GM19193 (cell line): Measurements from ENCODE around the gene RGS8.

Experiments
- POLR2A ChIP-seq: IDR thresholded peaks from 4 replicates; pipeline ENCODE4 v1.6.1; 2011; ENCODE audit not compliant: insufficient read depth, insufficient read length; ENCODE audit errors: extremely low read depth

RGS8 gene, protein sequence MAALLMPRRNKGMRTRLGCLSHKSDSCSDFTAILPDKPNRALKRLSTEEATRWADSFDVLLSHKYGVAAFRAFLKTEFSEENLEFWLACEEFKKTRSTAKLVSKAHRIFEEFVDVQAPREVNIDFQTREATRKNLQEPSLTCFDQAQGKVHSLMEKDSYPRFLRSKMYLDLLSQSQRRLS

GRCh38 chr1:182684116-182684828 is at the start of gene RGS8:
Gene RGS8 (minus strand): TSS chr1:182684587. CDS start chr1:182669649, 14,938 bp downstream.
- no peak for TF ChIP-seq POLR2A

GRCh38 chr1:182731852-182732575 is 47.6 kb upstream of the RGS8 start:
- no peak for TF ChIP-seq POLR2A

DNA sequence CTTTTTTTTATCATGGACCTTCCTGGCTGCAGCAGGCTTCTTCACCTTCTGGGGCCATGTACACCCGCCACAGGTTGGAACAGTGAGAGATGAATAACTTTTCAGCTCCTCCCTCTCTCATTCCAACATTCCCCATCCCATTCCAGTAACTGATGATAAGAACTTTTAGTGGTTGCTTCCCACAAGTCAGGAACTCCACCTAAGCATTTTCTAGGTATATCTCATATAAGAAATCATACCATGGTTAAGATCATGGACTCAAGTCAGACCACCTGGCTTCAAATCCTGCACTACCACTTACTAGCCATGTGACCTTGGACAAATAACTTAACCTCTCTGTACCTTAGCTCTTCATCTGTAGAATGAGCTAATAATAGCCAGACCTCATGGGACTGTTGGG is 42.5 kb upstream of the RGS8 start:
- no peak for TF ChIP-seq POLR2A

DNA sequence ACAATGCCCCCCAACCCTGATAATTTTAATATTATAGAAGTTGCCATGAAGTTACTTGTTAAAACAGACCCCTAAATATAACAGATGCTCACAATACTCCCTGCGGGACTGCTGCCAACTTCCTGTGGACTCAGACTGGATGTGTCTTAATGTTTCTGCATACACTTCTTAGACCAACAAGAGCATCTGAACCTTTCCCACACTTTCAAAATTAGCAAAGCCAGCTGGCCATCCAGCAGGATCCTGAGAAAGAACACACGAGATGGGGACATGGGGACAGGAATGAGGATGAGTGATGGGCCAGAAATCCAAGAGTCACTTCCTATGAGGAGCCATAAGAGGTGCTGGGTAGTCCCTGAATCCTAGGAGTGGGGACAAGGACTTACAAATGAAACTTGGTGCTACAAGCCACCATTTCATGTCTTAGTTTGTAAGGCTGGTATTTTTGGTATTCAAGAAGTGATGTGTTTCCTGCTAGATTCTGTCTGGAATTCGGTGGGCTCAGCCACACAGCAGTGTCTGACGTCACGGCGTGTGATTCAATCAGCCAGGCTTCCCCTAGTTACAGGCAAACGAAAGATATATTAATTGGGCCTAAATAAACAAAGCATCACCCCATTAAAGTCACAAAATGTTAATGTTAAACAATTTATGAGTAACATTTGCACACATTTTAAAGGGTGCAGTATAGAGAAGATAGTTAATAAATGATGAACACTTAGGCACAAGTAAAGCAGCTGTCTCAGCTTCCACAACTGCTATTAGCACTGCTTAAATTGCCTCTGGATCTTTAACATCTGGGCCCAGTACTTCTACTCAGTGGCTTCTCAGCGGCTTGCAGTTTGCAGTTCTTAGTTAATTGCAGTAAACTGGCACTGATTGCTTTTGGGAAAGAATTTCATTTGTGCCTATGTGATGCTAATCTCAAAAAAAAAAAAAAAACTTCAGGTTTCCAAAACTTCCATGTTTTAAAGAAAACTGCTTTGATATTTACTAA is 41.2 kb upstream of the RGS8 start:
- TF ChIP-seq POLR2A = no peak

- no peak for TF ChIP-seq POLR2A
Measured at GRCh38 chr1:182724215-182724614, 39.8 kb upstream of the RGS8 start.

- no peak for TF ChIP-seq POLR2A
Measured at GRCh38 chr1:182723200-182723599, 38.8 kb upstream of the RGS8 start.

DNA sequence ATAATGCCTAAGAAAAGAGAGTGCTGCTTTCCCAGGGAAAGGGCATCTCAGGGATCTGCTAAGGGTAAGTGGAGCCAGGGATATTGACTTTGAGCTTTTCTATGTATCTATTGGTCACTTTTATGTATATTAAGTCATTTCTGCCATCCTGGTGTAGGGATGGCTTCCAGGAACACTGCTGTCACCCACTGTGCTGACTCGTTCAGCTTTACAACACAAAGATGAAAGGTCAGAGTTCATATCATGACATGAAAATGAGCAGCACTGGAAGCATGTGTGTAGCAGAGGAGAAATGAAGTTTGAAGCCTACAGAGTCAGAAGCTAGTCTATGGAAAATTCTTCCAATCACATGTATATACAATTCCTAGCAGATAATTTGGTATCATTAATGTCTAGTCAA is 37.1 kb upstream of the RGS8 start:
- no peak for TF ChIP-seq POLR2A

- TF ChIP-seq POLR2A = no peak
Measured at GRCh38 chr1:182720463-182720862, 36.1 kb upstream of the RGS8 start.

GRCh38 chr1:182719553-182719952 is 35.2 kb upstream of the RGS8 start:
- no peak for TF ChIP-seq POLR2A

GRCh38 chr1:182718311-182718710 is 33.9 kb upstream of the RGS8 start:
- TF ChIP-seq POLR2A = no peak

DNA sequence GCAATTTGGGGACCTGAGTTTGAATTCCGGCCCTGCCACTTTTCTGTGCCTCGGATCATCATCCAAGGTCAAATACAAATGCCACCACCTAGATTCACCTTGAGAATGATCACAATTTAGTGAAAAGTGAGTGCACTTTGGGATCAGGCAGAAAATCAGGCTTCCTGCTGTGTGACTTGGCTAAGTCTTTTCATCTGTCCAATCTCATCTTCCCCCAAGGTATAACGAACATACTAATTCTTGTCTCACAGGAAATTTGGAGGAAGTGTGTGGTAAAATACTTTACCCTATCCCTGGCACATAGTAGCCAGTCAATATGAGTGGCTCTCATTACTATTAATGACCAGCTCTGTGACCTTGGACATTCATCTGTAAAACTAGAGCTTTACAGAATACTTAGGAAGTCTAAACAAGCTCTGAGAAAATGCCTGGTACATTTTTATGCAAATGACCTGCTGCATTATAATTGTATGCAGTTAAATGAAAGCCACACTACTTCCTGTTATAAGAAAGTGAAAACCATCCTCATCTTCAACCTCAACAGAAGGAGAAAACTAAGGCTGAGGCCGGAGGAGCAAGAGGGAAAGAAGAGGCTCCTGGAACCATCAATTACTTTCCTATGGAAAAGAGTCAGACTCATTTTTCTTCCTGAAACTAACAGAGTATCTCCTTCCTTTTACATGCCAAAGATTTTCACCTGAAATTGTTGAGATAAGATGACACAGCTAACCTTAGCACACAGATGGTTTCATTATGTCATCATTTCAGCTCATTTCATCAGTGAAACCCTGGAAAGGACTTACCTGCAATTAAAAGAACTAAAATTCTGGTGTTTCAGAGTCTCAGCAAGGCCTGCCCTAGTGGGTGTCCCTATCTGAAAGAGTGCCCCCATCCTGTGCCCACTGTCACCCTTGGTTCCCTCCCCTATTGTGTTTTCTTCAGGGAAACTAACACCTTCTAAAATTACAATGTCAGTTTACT is 32.6 kb upstream of the RGS8 start:
- no peak for TF ChIP-seq POLR2A

DNA sequence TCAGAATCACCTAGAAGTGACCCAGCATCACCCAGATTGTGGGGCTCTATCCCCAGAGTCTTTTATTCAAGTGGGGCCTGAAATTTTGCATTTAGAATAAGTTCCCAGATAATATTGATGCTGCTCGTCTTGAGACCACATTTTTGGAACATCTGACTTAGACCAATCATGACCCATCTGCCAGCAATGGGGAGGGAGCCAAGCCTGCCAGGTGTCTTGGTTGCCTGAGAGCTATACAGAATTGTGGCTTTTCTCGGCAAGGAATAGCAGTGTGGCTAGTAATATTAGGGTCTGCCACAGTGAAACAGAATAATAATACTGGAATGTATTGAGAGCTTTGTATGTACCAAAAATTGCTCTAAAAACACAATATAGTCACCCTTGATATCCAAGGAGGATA is 31.1 kb upstream of the RGS8 start:
- no peak for TF ChIP-seq POLR2A

DNA sequence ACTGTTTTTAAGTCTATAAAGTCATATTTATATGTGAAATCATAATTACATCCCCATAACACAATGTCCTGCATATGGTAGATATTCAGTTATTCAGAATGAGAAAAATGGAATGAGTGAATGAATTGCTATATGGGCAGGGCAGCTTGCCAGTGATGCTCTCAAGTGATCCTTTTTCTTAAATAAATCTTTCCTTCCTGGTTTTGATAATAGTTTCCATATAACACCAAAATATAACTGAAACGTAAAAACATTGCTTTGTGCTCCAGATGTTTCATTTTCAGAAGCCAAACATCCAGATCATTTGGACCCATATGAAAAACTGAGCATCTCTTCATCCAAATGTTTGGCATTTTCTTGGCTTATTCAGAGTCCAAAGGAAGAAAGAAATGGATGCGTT is 30.2 kb upstream of the RGS8 start:
- TF ChIP-seq POLR2A = no peak

- TF ChIP-seq POLR2A = no peak
Measured at GRCh38 chr1:182713939-182714338, 29.6 kb upstream of the RGS8 start.

DNA sequence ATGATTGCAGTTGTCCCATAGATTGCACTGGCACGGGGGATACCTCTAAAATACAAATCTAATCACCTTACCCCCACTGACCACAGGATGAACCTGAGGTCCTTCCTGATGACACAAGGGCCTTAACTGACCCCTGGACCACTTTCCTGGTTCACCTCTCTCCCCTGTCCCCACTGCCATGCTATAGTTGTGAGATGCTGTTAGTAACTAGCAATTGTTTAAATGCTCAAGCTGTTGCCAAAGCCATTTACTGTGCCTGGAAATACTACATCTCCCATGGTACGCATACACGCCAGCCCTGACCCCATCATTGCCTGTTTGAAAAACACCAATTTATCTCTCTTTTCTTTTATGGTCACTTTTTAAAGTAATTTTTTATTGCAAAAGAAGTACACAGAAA is 29.1 kb upstream of the RGS8 start:
- TF ChIP-seq POLR2A = no peak
